ENCODE results near the gene TRAK1.

DNA sequence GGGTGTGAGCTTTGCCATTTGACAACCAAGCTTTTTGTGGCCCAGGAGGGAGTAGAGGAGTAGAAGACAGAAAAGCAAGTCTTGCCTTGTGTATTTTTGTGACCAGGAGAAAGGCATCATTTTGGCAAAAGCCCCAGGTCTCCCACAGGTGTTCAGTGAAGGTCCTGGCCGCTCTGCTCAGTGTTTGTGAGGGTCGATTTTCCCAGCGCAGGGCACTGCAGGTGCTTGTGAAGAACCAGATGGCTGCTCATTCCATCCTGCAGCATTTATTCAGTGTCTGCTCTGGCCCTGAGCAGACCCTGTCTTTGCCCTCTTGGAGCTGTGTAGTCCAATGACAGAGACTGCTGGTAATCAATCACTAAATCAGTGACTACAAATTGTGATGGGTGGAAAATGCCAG is 19.5 kb downstream of the TRAK1 start:
- TF ChIP-seq, protein P1, sequence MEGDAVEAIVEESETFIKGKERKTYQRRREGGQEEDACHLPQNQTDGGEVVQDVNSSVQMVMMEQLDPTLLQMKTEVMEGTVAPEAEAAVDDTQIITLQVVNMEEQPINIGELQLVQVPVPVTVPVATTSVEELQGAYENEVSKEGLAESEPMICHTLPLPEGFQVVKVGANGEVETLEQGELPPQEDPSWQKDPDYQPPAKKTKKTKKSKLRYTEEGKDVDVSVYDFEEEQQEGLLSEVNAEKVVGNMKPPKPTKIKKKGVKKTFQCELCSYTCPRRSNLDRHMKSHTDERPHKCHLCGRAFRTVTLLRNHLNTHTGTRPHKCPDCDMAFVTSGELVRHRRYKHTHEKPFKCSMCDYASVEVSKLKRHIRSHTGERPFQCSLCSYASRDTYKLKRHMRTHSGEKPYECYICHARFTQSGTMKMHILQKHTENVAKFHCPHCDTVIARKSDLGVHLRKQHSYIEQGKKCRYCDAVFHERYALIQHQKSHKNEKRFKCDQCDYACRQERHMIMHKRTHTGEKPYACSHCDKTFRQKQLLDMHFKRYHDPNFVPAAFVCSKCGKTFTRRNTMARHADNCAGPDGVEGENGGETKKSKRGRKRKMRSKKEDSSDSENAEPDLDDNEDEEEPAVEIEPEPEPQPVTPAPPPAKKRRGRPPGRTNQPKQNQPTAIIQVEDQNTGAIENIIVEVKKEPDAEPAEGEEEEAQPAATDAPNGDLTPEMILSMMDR (conservative IDR thresholded peaks at IDR 0.05) = no peak
- no peak for TF ChIP-seq EZH2 (IDR thresholded peaks at IDR 0.05; ENCODE audit: low read depth)
